Omental fat pad (tissue), 4 donors: Measurements from ENCODE around the gene WIPI1. TPM values are rescaled to one million over a fixed set of nuclear protein-coding genes. Genes with fewer than 3 reads are reported as not detected.
A peak's percentile ranks its signal among the peaks of the same experiment; 100 is the strongest.

Experiments
- ATAC-seq: fragments of 150-250 bp; one replicate; pipeline ENCODE4 v1.9.1; 2016; ENCODE audit warnings: mild to moderate bottlenecking, moderate library complexity; ENCODE audit not compliant: low FRiP score
- DNase-seq: peaks from one replicate; pipeline ENCODE4 v3.0.0-alpha.2; 2019; ENCODE audit warnings: low spot score
- total RNA-seq, 4 donors: library from RNA; depleted of rRNA; stranded (reverse); fragments of >200 nt; gene quantifications; one replicate each; pipeline ENCODE4 v1.1.0, GENCODE V29; 2016
- TF ChIP-seq, protein P1 (sequence below), 3 donors: fragments of 450-650 bp; IDR thresholded peaks; one replicate each; pipeline ENCODE4 v1.5.1; 2016 to 2017; ENCODE audit warnings: antibody characterized with exemption in 3 of 3, mild to moderate bottlenecking in 3 of 3, moderate library complexity in 2 of 3

WIPI1 gene
- total RNA-seq, 4 donors from 2014 or later = 50.1 to 101 (median 60.2) TPM

DNA sequence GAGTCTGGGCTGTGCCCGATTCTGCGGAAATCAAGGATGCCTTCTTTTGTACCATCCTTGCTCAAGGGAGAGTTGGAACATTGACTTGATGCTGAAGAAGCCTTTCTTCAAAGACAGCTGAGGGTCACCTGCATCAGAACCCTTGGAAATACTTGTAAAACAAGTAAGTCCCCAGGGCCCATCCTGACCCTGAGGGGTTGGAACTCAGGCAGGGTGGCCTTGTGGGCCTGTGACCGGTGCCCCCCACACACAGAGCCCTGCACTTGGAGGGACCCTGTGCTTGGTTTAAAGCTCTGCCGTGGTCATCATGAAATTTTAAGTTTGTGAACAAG lies 56.9 kb downstream of the WIPI1 start:
- TF ChIP-seq, protein P1, sequence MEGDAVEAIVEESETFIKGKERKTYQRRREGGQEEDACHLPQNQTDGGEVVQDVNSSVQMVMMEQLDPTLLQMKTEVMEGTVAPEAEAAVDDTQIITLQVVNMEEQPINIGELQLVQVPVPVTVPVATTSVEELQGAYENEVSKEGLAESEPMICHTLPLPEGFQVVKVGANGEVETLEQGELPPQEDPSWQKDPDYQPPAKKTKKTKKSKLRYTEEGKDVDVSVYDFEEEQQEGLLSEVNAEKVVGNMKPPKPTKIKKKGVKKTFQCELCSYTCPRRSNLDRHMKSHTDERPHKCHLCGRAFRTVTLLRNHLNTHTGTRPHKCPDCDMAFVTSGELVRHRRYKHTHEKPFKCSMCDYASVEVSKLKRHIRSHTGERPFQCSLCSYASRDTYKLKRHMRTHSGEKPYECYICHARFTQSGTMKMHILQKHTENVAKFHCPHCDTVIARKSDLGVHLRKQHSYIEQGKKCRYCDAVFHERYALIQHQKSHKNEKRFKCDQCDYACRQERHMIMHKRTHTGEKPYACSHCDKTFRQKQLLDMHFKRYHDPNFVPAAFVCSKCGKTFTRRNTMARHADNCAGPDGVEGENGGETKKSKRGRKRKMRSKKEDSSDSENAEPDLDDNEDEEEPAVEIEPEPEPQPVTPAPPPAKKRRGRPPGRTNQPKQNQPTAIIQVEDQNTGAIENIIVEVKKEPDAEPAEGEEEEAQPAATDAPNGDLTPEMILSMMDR (IDR thresholded peaks at IDR 0.05) = no peak

GRCh38 chr17:68399638-68400403 lies 57.5 kb downstream of the WIPI1 start:
- TF ChIP-seq, protein P1 (IDR thresholded peaks at IDR 0.05) = no peak
- ATAC-seq = no peak
- DNase-seq = no peak

More for the DNA sequence above, 56.9 kb downstream of the WIPI1 start:
- DNase-seq (no peak), ATAC-seq (peak; percentile 25)

- no peak for DNase-seq
- TF ChIP-seq, protein P1 (IDR thresholded peaks at IDR 0.05) = peak in 1 of 3 donors; percentile 43
- ATAC-seq = peak; percentile 50
Measured at GRCh38 chr17:68398691-68399637, 58.3 kb downstream of the WIPI1 start.

DNA sequence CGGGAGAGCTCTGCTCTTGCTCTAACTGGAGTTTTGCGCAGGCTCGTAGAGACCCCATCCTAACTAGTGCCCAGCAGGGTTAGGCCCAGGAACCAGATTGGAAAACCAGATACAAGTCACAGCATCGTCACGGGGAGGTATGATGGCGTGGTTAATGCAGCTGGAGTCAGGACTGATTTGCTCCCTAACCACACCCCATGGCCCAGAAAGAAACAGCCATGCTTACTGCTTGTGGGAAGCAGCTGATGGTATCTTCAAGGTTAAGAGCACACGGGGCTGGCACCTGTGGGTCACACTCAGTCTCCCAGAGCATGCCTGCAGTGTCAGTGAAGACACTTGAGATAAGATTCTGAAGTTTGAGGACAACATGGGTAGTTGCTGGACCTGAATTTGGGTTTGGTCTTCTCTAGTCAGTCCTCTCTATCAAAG lies 60.2 kb downstream of the WIPI1 start:
- no peak for DNase-seq
- TF ChIP-seq, protein P1 (IDR thresholded peaks at IDR 0.05) = no peak

DNA sequence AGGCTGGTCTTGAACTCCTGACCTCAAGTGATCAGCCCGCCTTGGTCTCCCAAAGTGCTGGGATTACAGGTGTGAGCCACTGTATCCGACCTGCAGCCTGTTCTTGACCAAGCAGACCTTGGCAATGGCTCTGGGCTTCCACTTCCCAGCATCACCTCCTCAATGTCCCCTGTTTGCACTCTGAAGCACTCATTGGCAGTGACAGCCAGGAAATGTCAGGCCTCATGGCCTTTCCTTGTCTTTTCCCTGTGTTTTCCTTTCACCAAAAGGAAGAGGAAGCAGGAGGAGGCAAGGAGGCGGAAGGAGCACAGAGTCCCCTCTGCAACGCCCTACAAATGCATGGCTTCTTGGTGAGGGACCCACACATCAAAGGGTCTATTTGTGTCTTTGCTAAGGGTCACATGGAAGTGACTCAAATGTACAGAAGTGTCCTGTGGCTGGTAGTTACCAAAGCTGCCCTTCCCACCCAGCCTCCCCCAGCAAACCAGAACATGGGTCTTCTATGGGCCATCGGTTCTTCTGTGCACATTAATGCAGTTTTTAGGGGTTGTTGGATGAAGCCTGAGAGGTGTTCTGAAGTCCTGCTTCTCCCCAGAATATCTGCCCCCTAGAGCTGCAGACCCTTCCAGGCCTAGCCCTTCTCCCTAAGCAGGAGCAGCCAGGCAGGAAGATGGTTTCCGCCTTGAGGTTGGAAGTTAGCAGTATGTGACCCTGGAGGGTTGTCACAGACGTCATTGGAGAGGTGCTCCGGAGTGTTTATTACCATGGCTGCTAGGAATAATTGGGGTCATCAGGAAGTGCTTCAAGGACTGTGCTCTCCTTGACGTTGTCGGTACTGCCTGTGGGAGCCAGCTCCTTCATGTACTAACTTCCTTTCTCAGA lies 60.8 kb downstream of the WIPI1 start:
- ATAC-seq (no peak), DNase-seq (no peak)
- TF ChIP-seq, protein P1 (IDR thresholded peaks at IDR 0.05) = no peak

More for the DNA sequence above, 60.2 kb downstream of the WIPI1 start:
- no peak for ATAC-seq

- TF ChIP-seq, protein P1 (IDR thresholded peaks at IDR 0.05) = no peak
- no peak for DNase-seq
- no peak for ATAC-seq
Measured at GRCh38 chr17:68394608-68395331, 62.5 kb downstream of the WIPI1 start.
